H9 (cell line): ENCODE measurements around the gene KCTD2. TPM values are rescaled to one million over a fixed set of nuclear protein-coding genes. Genes with fewer than 3 reads are reported as not detected.

ENCODE experiments used
- DNase-seq: peaks from one replicate; pipeline ENCODE4 v3.0.0-alpha.2; 2017
- H2AFZ ChIP-seq: one replicate; pipeline ENCODE4 v1.6.1; 2013; ENCODE audit warnings: mild to moderate bottlenecking, low read length, control low read depth, moderate library complexity
- H2AK5ac ChIP-seq: 2 replicates; pipeline ENCODE4 v1.6.1; 2013; ENCODE audit warnings: low read length, control low read depth, mixed read lengths; ENCODE audit not compliant: insufficient read length
- H2BK120ac ChIP-seq: one replicate; pipeline ENCODE4 v1.6.1; 2013; ENCODE audit warnings: low read depth, mild to moderate bottlenecking, low read length, control low read depth, inconsistent platforms; ENCODE audit not compliant: poor library complexity, severe bottlenecking
- H2BK12ac ChIP-seq: 2 replicates; pipeline ENCODE4 v1.6.1; 2013; ENCODE audit warnings: low read length, control low read depth, mixed read lengths, low read depth; ENCODE audit not compliant: insufficient read length
- H2BK15ac ChIP-seq: 2 replicates; pipeline ENCODE4 v1.6.1; 2013; ENCODE audit warnings: low read depth, low read length, control low read depth
- H2BK20ac ChIP-seq: one replicate; pipeline ENCODE4 v1.6.1; 2013; ENCODE audit warnings: low read depth, mild to moderate bottlenecking, low read length, control low read depth, inconsistent platforms; ENCODE audit not compliant: poor library complexity, severe bottlenecking
- H2BK5ac ChIP-seq: 2 replicates; pipeline ENCODE4 v1.6.1; 2013; ENCODE audit warnings: low read length, control low read depth, mixed read lengths; ENCODE audit not compliant: insufficient read length
- H3K14ac ChIP-seq: 2 replicates; pipeline ENCODE4 v1.6.1; 2013; ENCODE audit warnings: low read length, control low read depth; ENCODE audit not compliant: insufficient read depth
- H3K18ac ChIP-seq: 2 replicates; pipeline ENCODE4 v1.6.1; 2013; ENCODE audit warnings: low read depth, mild to moderate bottlenecking, mixed read lengths, low read length, control low read depth; ENCODE audit not compliant: insufficient read length
- H3K23ac ChIP-seq: 2 replicates; pipeline ENCODE4 v1.6.1; 2013; ENCODE audit warnings: low read length, control low read depth, mixed read lengths, low read depth; ENCODE audit not compliant: insufficient read length
- H3K23me2 ChIP-seq: 2 replicates; pipeline ENCODE4 v1.6.1; 2013; ENCODE audit warnings: low read depth, mild to moderate bottlenecking, mixed read lengths, low read length, control low read depth; ENCODE audit not compliant: insufficient read length, poor library complexity, severe bottlenecking
- H3K27ac ChIP-seq: 2 replicates; pipeline ENCODE4 v1.5.1; 2013; ENCODE audit warnings: low read length, control low read depth, mixed read lengths, low read depth; ENCODE audit not compliant: insufficient read length
- H3K27me3 ChIP-seq: 2 replicates; pipeline ENCODE4 v1.6.1; 2013; ENCODE audit warnings: low read length, control low read depth, inconsistent platforms; ENCODE audit not compliant: insufficient read depth
- H3K4ac ChIP-seq: 2 replicates; pipeline ENCODE4 v1.6.1; 2013; ENCODE audit warnings: low read depth, mild to moderate bottlenecking, control low read depth, inconsistent platforms, low read length, moderate library complexity
- H3K4me1 ChIP-seq: 2 replicates; pipeline ENCODE4 v1.6.1; 2013; ENCODE audit warnings: low read length, control low read depth, inconsistent platforms; ENCODE audit not compliant: insufficient read depth
- H3K4me2 ChIP-seq: 2 replicates; pipeline ENCODE4 v1.6.1; 2013; ENCODE audit warnings: low read length, control low read depth, mixed read lengths; ENCODE audit not compliant: insufficient read length, insufficient read depth
- H3K56ac ChIP-seq: 2 replicates; pipeline ENCODE4 v1.6.1; 2013; ENCODE audit warnings: low read depth, mild to moderate bottlenecking, mixed read lengths, low read length, control low read depth; ENCODE audit not compliant: insufficient read length
- H3K79me1 ChIP-seq: 2 replicates; pipeline ENCODE4 v1.6.1; 2013; ENCODE audit warnings: low read depth, mild to moderate bottlenecking, moderate library complexity, low read length, control low read depth, inconsistent platforms; ENCODE audit not compliant: insufficient read depth, poor library complexity, severe bottlenecking
- H3K79me2 ChIP-seq: 2 replicates; pipeline ENCODE4 v1.6.1; 2013; ENCODE audit warnings: low read length, control low read depth, inconsistent platforms; ENCODE audit not compliant: insufficient read depth
- H3K9ac ChIP-seq: 2 replicates; pipeline ENCODE4 v1.6.1; 2013; ENCODE audit warnings: low read length, control low read depth, mixed read lengths; ENCODE audit not compliant: insufficient read length; ENCODE audit errors: extremely low read depth
- H3K9me3 ChIP-seq: one replicate; pipeline ENCODE4 v1.6.1; 2013; ENCODE audit warnings: low read depth, low read length, inconsistent platforms; ENCODE audit not compliant: control insufficient read depth
- H3T11ph ChIP-seq: one replicate; pipeline ENCODE4 v1.6.1; 2013; ENCODE audit warnings: mild to moderate bottlenecking, low read length, control low read depth, inconsistent platforms
- H4K20me1 ChIP-seq: one replicate; pipeline ENCODE4 v1.6.1; 2013; ENCODE audit not compliant: control insufficient read depth, insufficient read length, insufficient read depth
- H4K5ac ChIP-seq: 2 replicates; pipeline ENCODE4 v1.6.1; 2013; ENCODE audit warnings: low read depth, mild to moderate bottlenecking, mixed read lengths, low read length, control low read depth; ENCODE audit not compliant: insufficient read length
- H4K8ac ChIP-seq: replicated peaks from 2 replicates; pipeline ENCODE4 v1.6.1; 2013; ENCODE audit warnings: low read length, control low read depth, mixed read lengths, low read depth; ENCODE audit not compliant: insufficient read length
- H4K91ac ChIP-seq: 2 replicates; pipeline ENCODE4 v1.6.1; 2013; ENCODE audit warnings: low read depth, mild to moderate bottlenecking, moderate library complexity, mixed read lengths, low read length, control low read depth; ENCODE audit not compliant: insufficient read length
- H3K27ac Mint-ChIP-seq, 3 experiments: 2 replicates in 2 of 3; 3 replicates in 1 of 3; pipeline ENCODE4 v1.8.0; 2020 to 2021; ENCODE audit warnings: mixed read lengths in 3 of 3, mild to moderate bottlenecking in 1 of 3, moderate library complexity in 1 of 3
- H3K27me3 Mint-ChIP-seq: 2 replicates; pipeline ENCODE4 v1.8.0; 2021; ENCODE audit warnings: low read depth, mild to moderate bottlenecking, moderate library complexity, mixed read lengths
- H3K36me3 Mint-ChIP-seq, 3 experiments: 2 replicates in 2 of 3; 3 replicates in 1 of 3; pipeline ENCODE4 v1.8.0; 2020 to 2021; ENCODE audit warnings: low read depth in 3 of 3, mixed read lengths in 3 of 3; ENCODE audit not compliant: insufficient read depth in 1 of 3
- H3K4me1 Mint-ChIP-seq, 2 experiments: 2 replicates each; pipeline ENCODE4 v1.8.0; 2020; ENCODE audit warnings: mixed read lengths in 2 of 2
- H3K4me3 Mint-ChIP-seq, 2 experiments: 2 replicates in 1 of 2; 3 replicates in 1 of 2; pipeline ENCODE4 v1.8.0; 2020 to 2021; ENCODE audit warnings: mild to moderate bottlenecking in 2 of 2, mixed read lengths in 2 of 2, moderate library complexity in 1 of 2
- H3K9me3 Mint-ChIP-seq, 2 experiments: 2 replicates in 1 of 2; 3 replicates in 1 of 2; pipeline ENCODE4 v1.8.0; 2020; ENCODE audit warnings: mild to moderate bottlenecking in 2 of 2, mixed read lengths in 2 of 2, moderate library complexity in 1 of 2
- WGBS: extraction: QIAGEN DNeasy Blood & Tissue Kit; methylation state at CpG from one replicate; pipeline ENCODE4 v1.1.7; 2013; ENCODE audit warnings: missing lambda C conversion rate, low lambda C conversion rate, mixed read lengths; ENCODE audit not compliant: insufficient read length; ENCODE audit errors: extremely low coverage; 5-methylcytosine and 5-hydroxymethylcytosine counted together
- total RNA-seq: library from RNA; stranded (reverse); gene quantifications from 2 replicates; pipeline ENCODE4 v1.2.1, GENCODE V29; 2021
- TF ChIP-seq, protein P1 (sequence below): fragments of 200-600 bp; sonication (generic); conservative IDR thresholded peaks from 3 replicates; pipeline ENCODE4 v1.8.0; 2021; ENCODE audit warnings: antibody characterized with exemption, mild to moderate bottlenecking

Gene KCTD2
- total RNA-seq, 1 experiment from 2014 or later = 40.1 TPM

DNA sequence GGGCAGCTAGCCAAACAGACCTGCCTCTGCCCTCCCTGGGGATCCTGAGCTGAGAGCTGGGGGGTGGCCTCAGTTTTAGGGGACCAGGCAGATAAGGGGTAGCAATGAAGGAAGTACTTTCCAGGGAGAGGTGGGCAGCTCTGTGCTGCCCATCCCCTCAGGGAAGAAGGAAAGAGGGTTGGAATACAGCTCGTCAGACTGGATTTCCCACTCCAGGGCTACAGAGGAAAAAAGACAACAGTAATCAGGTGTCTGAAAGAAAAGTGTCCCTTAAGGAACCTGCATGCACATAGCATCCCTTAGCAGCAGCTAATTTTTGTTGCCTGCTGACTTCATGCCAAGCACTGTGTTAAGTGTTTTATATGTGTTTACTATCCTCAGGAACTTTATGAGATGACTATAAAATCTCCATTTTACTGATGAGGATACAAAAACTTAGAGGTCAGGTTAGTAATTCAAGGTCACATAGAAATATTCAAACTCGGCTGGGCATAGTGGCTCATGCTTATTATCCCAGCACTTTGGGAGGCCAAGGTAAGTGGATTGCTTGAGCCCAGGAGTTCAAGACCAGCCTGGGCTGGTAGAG, 37.8 kb upstream of the KCTD2 start:
- H3K4me1 Mint-ChIP-seq = peaks cover 23 to 25% of the 10 kb centered on the region in 2 experiments
- H3K27me3 Mint-ChIP-seq = peaks cover 2% of the 10 kb centered on the region
- no peak overlapping the region for H3K56ac ChIP-seq
- no peaks in the 10 kb centered on the region for H3K79me2 ChIP-seq
- H3T11ph ChIP-seq = no peak overlapping the region
- no peaks in the 10 kb centered on the region for H3K27me3 ChIP-seq
- no peak overlapping the region for H4K8ac ChIP-seq
- no peaks in the 10 kb centered on the region; the same call in 1 of the 2 replicates for H3K4me1 ChIP-seq
- no peak overlapping the region for H4K91ac ChIP-seq
- no peak overlapping the region for H2AFZ ChIP-seq
- TF ChIP-seq, protein P1, sequence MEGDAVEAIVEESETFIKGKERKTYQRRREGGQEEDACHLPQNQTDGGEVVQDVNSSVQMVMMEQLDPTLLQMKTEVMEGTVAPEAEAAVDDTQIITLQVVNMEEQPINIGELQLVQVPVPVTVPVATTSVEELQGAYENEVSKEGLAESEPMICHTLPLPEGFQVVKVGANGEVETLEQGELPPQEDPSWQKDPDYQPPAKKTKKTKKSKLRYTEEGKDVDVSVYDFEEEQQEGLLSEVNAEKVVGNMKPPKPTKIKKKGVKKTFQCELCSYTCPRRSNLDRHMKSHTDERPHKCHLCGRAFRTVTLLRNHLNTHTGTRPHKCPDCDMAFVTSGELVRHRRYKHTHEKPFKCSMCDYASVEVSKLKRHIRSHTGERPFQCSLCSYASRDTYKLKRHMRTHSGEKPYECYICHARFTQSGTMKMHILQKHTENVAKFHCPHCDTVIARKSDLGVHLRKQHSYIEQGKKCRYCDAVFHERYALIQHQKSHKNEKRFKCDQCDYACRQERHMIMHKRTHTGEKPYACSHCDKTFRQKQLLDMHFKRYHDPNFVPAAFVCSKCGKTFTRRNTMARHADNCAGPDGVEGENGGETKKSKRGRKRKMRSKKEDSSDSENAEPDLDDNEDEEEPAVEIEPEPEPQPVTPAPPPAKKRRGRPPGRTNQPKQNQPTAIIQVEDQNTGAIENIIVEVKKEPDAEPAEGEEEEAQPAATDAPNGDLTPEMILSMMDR = no peak
- peaks cover 10% of the 10 kb centered on the region for H3K23me2 ChIP-seq
- no peak overlapping the region for H3K18ac ChIP-seq
- H3K27ac ChIP-seq = no peak overlapping the region
- no peak overlapping the region for H3K23ac ChIP-seq
- no peak overlapping the region for H2BK12ac ChIP-seq
- H3K4me3 Mint-ChIP-seq = no peak overlapping the region
- no peak overlapping the region for H2BK5ac ChIP-seq
- H2AK5ac ChIP-seq = no peak overlapping the region
- no peak overlapping the region for H3K4ac ChIP-seq
- H3K79me1 ChIP-seq = no peaks in the 10 kb centered on the region
- H3K9me3 ChIP-seq = no peaks in the 10 kb centered on the region
- H2BK20ac ChIP-seq = no peak overlapping the region
- H3K4me2 ChIP-seq = no peak overlapping the region
- H3K27ac Mint-ChIP-seq = peak overlapping the region in 2 of 3 experiments; percentile 70 to 82; a peak in 2 of 7 replicates
- H3K9me3 Mint-ChIP-seq = no peaks in the 10 kb centered on the region
- no peaks in the 10 kb centered on the region for H4K20me1 ChIP-seq
- no peak overlapping the region for H2BK15ac ChIP-seq
- no peak overlapping the region for H3K14ac ChIP-seq
- no CpG with 5 or more reads among the region's 2 CpGs for WGBS
- H3K36me3 Mint-ChIP-seq = peaks cover 2 to 17% (median 11%) of the 10 kb centered on the region in 3 experiments; a peak in 5 of 7 replicates
- no peak overlapping the region for H2BK120ac ChIP-seq
- no peak overlapping the region for H3K9ac ChIP-seq
- no peak for DNase-seq
- H4K5ac ChIP-seq = no peak overlapping the region
